UCSD-AML1 (cell line): ENCODE results near the gene YLPM1.
"Not testable (repeated sequence)": the region's sequence is repeated elsewhere in the genome, so short reads cannot be mapped to it uniquely, and the experiment has no call there.

Source experiments
- DNase-seq: peaks from one replicate; lab custom pipeline; 2025; ENCODE audit not compliant: unreplicated experiment; lab: John Stamatoyannopoulos, UW

Gene YLPM1, protein sequence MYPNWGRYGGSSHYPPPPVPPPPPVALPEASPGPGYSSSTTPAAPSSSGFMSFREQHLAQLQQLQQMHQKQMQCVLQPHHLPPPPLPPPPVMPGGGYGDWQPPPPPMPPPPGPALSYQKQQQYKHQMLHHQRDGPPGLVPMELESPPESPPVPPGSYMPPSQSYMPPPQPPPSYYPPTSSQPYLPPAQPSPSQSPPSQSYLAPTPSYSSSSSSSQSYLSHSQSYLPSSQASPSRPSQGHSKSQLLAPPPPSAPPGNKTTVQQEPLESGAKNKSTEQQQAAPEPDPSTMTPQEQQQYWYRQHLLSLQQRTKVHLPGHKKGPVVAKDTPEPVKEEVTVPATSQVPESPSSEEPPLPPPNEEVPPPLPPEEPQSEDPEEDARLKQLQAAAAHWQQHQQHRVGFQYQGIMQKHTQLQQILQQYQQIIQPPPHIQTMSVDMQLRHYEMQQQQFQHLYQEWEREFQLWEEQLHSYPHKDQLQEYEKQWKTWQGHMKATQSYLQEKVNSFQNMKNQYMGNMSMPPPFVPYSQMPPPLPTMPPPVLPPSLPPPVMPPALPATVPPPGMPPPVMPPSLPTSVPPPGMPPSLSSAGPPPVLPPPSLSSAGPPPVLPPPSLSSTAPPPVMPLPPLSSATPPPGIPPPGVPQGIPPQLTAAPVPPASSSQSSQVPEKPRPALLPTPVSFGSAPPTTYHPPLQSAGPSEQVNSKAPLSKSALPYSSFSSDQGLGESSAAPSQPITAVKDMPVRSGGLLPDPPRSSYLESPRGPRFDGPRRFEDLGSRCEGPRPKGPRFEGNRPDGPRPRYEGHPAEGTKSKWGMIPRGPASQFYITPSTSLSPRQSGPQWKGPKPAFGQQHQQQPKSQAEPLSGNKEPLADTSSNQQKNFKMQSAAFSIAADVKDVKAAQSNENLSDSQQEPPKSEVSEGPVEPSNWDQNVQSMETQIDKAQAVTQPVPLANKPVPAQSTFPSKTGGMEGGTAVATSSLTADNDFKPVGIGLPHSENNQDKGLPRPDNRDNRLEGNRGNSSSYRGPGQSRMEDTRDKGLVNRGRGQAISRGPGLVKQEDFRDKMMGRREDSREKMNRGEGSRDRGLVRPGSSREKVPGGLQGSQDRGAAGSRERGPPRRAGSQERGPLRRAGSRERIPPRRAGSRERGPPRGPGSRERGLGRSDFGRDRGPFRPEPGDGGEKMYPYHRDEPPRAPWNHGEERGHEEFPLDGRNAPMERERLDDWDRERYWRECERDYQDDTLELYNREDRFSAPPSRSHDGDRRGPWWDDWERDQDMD (N-terminal part only)

DNA sequence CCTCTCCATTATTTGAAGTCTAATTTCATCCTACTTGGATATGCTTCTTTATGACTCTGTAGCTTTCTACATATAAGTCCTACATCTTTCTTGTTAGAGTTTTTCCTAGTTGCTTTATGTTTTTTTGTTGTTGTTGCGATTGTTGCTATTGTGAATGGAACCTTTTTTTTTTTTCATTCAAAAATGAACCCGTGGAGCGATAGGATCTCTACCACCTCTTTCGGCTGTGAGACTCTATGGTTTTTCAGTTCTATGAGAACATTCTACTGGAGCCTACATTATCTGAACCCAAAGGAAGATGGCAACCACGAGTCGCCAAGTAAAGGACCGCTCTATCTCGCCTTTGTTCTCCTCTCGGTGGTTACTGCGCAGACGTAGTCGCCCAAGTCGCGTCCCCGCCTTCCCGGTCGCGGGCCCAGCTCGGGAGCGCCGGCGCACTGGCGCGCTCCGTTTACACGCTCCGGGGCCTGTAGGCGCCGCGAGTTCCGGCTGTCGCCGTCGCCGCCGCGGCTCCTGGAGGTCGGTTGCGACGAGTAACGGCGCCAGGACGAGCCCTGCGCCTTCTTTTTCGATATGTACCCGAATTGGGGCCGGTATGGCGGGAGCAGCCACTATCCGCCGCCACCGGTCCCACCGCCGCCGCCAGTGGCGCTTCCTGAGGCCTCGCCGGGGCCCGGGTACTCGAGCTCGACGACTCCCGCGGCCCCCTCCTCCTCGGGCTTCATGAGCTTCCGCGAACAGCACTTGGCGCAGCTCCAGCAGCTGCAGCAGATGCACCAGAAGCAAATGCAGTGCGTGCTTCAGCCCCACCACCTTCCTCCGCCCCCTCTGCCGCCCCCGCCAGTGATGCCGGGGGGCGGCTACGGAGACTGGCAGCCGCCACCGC lies at the start of gene YLPM1:
Gene YLPM1 (plus strand): TSS at position 400 of the 886 bp plus-strand sequence. CDS start 174 bp downstream, at position 574.
- DNase-seq, result peak; percentile 92

DNA sequence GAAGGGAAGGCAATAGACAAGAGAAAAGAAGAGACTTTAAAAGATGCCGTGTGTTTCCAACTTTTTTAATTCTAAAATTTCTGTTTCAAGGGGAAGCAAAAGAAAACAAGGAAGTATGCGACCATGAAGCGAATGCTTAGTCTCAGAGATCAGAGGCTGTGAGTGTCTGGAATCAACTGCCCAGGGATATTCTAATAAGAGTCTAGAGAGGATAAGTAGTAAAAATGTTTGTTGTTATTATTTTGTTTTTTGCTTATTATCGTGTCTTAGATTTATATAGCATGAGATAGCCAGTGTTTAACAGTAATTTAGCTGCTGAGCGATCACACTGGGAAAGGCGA lies 49.8 kb upstream of the YLPM1 start:
- no peak for DNase-seq

DNA sequence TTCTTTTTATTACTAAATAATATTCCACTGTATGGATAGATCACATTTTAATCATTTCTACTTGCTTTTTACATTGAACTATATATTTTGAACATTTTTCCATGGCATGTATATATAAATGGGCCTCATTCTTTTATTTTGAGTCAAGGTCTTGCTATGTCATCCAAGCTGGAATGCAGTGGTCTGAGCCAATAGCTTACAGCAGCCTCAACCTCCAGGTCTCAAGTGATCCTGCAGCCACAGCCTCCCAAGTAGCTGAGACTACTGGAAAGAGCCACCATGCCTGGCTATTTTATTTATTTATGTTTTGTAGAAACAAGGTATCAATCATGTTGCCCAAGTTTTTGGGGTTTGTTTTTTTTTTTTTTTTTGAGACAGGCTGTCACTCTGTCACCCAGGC lies 42.6 kb upstream of the YLPM1 start:
- no peak for DNase-seq

DNA sequence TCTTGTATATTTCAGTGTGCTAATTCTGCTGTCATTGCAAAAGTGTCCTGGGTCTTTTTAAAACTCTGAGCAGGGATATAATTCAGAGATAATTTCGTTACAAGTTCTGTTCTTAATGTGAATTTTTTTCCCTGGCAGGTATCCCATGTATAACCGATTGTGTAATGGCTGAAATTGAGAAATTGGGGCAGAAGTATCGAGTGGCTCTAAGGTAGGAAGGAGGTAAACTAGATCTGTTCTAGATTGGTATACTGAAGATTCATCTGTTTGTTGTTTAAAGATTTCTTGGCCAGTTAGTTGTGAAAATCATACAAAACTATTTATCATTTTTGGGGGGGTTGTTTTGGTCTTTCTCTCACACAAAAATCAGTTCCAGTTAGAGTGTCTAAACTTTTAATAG lies 40.0 kb upstream of the YLPM1 start:
- no peak for DNase-seq

DNA sequence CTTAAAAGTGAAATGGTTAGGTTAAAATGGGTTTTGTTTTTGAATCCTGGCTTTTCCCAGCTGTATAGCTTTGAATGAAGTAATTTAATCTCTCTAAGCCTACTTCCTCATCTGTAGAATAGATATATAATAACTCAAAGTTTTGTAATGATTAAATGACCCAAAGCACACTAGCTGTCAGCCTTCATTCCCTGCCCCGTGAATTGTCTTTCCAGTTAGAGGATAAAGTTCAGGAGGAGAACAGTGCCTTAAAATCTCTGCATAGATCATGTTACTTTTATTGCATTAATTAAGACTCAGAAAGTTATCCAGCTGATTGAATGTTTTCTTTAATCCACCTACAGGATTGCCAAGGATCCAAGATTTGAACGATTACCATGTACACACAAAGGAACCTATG lies 30.7 kb upstream of the YLPM1 start:
- DNase-seq, result no peak

DNA sequence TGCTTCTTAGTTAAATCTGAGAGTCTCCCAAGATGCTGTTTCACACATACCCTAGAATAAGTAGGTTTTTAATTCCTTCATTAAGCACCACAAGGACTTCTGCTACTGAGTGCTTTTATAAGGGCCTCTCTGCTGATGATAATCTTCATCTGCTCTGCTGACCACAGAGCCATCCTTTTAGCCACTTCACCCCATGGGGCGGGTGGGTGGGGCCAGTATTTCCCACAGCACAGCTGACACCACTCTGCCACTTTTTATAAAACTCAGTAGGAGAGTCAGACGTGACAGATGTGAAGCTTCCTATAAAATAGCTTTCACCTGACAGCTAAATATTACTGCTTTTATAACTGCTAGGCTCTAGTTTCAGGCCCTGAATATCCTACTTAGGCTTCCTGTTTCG lies 29.9 kb upstream of the YLPM1 start:
- no peak for DNase-seq

DNA sequence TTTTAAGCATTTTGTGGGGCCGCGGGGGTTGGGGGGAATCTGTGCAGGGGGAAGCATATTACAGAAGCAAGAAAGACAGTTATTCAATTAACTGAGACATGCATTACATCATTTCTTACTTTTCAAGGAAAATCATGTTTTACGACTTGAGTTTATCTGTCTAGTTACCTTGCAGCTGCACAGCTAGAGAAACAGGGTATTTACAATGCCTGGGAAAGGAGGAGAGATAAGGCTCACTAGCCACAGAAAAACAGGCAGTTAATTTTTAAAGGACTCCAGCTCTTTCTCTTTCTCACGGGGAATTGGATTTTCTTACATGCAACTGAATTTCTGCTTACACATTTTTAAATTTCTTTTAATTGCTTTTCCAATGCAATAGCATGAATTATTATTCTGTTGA lies 28.0 kb upstream of the YLPM1 start:
- DNase-seq, result no peak

DNA sequence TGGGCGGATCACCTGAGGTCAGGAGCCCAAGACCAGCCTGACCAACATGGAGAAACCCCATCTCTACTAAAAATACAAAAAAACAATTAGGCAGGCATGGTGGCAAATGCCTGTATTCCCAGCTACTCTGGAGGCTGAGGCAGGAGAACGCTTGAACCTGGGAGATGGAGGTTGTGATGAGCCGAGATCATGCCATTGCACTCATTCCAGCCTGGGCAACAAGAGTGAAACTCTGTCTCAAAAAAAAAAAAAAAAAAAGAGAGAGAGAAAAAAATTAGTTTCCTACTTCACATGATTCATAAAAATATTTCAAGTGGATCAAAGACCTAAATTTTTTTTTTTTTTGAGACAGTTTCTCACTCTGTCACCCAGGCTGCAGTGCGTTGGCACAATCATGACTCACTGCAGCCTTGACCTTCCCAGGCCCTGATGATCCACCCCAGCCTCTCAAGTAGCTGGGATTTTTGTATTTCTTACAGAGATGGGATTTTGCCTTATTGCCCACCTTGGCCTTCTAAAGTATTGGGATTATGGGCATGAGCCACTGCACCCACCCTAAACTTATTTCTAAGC lies 25.3 kb upstream of the YLPM1 start:
- no peak for DNase-seq

DNA sequence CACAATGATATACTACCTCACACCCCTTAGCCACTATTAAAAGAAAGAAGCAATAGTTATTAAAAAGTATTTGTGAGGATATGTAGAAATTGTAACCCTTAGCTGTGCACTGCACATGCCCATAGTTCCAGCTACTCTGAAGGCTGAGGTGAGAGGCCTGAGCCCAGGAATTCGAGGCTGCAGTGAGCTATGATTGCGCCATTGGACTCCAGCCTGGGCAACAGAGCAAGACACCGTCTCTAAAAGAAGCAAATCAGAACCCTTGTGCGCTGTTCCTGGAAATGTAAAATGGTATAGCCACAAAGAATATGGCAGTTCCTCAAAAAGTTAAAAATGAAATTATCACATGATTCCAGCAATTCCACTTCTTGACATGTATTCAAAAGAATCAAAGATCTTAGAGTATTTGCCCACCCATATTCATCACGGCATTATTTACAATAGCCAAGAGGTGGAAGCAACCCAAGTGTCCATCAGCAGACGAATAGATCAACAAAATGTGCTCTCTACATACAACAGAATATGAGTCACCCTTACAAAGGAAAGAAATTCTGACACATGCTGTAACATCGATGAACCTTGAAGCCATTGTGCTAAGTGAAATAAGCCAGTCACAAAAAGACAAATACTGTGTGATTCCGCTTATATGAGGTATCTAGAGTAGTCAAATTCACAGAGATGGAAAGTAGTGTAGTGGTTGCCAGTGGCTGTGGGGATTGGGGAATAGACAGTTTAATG lies 23.7 kb upstream of the YLPM1 start:
- no peak for DNase-seq

DNA sequence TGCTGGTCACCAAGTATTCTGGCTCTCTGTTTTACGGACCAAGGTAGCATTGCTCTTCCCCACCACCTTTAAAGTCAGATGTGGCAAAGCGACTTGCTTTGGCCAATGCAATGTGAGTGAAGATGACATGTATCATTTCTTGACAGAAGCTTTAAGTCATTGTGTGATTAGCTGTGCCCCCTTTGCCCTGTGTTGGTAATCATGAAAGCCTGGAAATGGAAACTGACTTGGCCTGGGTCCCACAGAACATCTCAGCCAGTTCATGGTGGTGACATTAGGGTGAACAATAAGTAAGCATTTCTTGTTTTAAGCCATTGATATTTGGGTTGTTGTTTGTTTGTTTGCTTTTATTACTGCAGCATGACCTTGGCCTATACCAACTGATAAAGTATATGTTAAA lies 15.9 kb upstream of the YLPM1 start:
- no peak for DNase-seq

DNA sequence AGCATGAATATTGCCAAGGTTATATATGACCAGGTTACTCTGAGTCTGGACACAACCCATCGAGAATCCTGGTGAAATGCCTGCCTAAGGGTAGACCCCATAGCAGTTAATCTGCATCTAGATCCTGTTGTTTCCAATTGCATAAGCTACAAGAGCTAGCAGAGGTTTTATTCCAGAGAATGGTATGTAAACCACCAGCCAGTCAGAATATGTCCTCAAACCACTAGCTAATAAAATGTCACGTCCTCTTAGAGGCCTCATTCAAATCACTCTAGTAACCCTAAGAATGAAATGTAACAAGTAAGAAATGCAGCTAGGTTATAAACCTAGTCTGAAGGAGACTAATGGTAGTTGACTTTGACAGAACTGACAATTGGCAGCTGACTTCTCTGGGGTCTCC lies 9.0 kb upstream of the YLPM1 start:
- DNase-seq, result no peak

DNA sequence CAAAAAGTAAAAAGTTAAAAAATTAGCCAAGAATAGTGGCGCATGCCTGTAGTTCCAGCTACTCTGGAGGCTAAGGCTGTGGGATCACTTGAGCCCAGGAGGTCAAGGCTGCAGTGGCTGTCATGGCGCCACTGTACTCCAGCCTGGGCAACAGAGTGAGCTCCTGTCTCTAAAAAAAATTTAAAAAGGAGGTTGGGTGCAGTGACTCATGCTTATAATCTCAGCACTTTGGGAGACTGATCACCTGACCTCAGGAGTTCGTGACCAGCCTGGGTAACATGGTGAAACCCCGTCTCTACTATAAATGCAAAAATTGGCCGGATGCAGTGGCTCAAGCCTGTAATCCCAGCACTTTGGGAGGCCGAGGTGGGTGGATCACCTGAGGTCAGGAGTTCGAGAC lies 8.2 kb upstream of the YLPM1 start:
- DNase-seq, result no peak

DNA sequence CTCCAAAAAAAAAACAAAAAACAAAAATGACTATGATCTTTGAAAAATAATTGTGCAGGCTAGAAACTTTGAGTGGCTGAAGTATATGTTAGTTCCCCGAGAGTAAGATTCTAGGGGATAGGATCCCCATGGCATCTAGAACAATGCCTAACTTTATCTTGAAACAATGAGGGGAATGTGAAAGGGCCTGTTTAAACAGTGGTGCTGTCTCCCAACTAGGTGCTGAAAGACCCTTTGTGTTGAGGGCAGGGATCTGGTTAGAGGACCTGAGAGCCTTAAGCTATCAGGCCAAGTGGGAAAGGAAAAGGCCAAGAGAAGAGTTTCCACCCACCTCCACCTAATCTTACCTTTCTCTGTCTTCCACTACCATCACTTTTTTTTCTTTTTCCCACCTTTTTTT lies 6.8 kb upstream of the YLPM1 start:
- no peak for DNase-seq

DNA sequence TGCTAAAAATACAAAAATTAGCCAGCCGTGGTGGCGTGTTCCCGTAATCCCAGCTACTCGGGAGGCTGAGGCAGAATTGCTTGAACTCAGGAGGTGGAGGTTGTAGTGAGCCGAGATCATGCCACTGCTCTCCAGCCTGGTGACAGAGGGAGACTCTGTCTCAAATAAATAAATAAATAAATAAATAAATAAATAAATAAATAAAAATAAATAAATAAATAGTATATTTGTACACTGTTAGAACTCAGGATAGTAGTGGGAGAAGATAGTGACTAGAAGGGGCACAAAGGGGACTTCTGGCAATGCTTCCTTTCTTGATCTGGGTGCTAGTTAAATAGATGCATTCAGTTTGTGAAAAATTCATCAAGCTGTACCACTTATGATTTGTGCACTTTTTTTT lies 4.6 kb upstream of the YLPM1 start:
- DNase-seq, result not testable (repeated sequence)

DNA sequence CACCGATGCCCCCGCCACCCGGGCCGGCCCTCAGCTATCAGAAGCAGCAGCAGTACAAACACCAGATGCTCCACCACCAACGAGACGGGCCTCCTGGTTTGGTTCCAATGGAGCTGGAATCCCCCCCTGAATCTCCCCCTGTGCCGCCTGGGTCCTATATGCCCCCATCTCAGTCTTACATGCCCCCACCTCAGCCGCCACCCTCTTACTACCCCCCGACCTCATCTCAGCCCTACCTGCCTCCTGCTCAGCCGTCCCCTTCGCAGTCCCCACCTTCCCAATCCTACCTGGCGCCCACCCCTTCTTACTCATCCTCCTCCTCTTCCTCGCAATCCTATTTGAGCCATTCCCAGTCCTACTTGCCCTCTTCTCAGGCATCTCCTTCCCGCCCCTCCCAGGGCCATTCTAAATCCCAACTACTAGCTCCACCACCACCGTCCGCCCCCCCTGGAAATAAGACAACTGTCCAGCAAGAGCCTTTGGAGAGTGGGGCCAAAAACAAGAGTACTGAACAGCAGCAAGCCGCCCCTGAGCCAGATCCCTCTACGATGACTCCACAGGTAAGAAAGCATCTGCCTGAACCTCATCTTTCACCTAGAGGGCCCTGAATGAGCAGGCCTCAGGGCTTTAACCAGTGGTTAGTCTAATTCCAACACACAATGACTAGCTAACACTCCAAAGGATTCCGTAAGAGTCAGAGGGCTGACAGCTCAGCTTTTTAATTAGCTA lies 851 bp downstream of the YLPM1 start:
- DNase-seq, result no peak

DNA sequence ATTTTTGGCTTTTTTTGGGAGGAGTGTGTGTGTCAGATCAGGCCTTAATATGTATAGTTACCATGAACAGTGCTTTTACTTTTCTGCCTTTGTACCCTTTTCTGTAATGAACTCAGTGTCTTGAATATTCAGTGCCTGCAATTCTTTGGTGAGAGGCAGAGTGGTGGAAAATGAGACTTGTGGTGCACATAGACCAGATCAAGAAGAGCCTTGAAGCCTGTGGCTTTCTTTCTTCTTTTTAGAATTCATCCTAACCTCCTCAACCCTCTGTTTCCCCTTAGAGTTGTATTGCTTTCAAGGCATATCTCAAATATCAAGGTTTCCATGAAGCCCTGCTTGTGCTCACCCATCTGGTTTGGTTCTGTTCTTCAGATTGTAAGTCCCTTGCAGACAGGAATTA lies 2.6 kb downstream of the YLPM1 start:
- DNase-seq, result no peak

DNA sequence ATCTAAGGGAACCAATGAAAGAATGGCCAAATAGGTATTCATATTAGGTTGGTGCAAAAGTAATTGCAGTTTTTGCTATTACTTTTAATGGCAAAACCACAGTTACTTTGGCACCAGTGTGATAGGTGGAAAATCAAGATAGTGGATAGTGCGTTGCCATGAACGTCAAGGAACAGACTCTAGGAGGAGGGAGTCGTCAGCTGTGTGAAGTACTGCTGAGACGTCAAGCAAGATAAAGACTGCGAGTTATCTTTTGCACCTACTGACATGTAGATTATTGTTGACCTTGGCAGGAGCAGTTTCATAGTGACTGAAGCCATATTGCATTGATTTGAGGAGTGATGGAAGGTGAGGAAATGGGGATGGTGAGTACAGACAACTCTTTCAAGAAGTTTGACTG lies 8.3 kb downstream of the YLPM1 start:
- DNase-seq, result no peak

DNA sequence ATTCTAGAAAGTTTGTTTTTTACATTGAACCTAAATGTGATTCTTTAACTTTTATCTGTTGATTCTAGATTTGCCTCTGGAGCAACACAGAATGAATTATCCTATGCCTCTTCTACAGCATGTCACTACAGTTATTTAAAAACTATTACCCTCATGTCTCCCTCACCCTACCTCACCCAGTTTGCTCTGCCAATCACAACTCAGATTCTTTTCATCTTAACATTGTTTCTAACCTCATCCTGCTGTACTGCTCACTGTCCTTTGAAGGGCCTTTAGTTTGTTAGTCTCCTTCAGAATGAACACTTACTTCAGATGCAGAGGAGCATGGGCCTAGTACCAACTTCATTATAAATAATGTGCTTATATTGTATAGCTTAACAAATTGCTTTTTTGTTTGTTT lies 21.5 kb downstream of the YLPM1 start:
- no peak for DNase-seq

DNA sequence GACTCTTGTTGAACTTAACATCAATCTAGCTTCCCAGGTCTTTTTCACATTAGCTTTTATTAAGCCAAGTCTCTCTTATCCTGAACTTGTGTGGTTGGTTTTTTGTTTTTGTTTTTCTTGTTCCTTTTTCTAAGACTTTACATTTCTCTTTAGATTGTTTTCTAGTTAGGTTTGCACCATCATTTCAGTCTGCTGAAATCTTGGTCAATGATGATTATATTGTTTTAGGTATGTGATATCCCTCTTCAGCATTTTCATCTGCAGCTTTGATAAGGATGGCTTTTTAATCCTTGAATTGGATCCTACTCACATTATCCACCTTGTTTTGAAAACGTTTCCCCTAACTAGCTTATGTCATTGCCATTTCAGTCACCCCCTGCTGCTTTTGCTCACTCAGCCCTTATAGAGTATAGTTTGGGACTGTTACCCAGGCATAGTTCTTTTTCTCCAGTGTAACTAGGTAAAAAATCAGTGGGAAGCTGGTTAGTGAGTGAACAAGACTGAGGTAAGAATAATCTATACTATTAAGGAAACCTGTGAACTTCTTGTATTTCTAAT lies 22.0 kb downstream of the YLPM1 start:
- DNase-seq, result no peak
